Loucy (cell line): ENCODE results near the gene CYP1A1.

ENCODE experiments used
- H2AFZ ChIP-seq: fragments of 200-600 bp; sonication (generic); 2 replicates; pipeline ENCODE4 v1.6.0; 2016; ENCODE audit warnings: antibody characterized with exemption, mild to moderate bottlenecking, low read length, moderate library complexity
- H3F3A ChIP-seq: fragments of 200-600 bp; 2 replicates; pipeline ENCODE4 v1.6.0; 2016; ENCODE audit warnings: antibody characterized with exemption, low read depth, mild to moderate bottlenecking
- H3K27me3 ChIP-seq: fragments of 200-600 bp; sonication (generic); 2 replicates; pipeline ENCODE4 v1.6.1; 2014; ENCODE audit warnings: low read length, mild to moderate bottlenecking; ENCODE audit not compliant: insufficient read depth, poor library complexity, severe bottlenecking
- H3K36me3 ChIP-seq: fragments of 200-600 bp; sonication (generic); 2 replicates; pipeline ENCODE4 v1.6.1; 2016; ENCODE audit warnings: low read length; ENCODE audit not compliant: insufficient read depth
- H3K4me1 ChIP-seq: fragments of 200-600 bp; sonication (generic); 2 replicates; pipeline ENCODE4 v1.5.1; 2014; ENCODE audit warnings: low read length, mild to moderate bottlenecking; ENCODE audit not compliant: insufficient read depth, poor library complexity, severe bottlenecking
- H3K4me2 ChIP-seq: fragments of 200-600 bp; sonication (generic); 2 replicates; pipeline ENCODE4 v1.6.0; 2014; ENCODE audit warnings: antibody characterized with exemption, low read length, low read depth, mild to moderate bottlenecking; ENCODE audit not compliant: poor library complexity, severe bottlenecking
- H3K4me3 ChIP-seq: fragments of 200-600 bp; sonication (generic); 2 replicates; pipeline ENCODE4 v1.5.1; 2014; ENCODE audit warnings: low read length, mild to moderate bottlenecking, mixed read lengths; ENCODE audit not compliant: poor library complexity, severe bottlenecking
- H3K79me2 ChIP-seq: fragments of 200-600 bp; sonication (generic); 2 replicates; pipeline ENCODE4 v1.6.1; 2014; ENCODE audit warnings: low read length; ENCODE audit not compliant: insufficient read depth
- H3K9ac ChIP-seq: fragments of 200-600 bp; sonication (generic); 2 replicates; pipeline ENCODE4 v1.6.0; 2014; ENCODE audit warnings: mild to moderate bottlenecking, low read depth, low read length, moderate library complexity; ENCODE audit not compliant: poor library complexity, severe bottlenecking
- H3K9me2 ChIP-seq: fragments of 200-600 bp; sonication (generic); replicated peaks from 2 replicates; pipeline ENCODE4 v1.6.1; 2016; ENCODE audit warnings: low read depth, low read length, mixed read lengths
- H3K9me3 ChIP-seq: fragments of 200-600 bp; sonication (generic); 2 replicates; pipeline ENCODE4 v1.6.1; 2014; ENCODE audit warnings: mild to moderate bottlenecking, antibody characterized with exemption, low read length, low read depth; ENCODE audit not compliant: insufficient read depth
- H4K20me1 ChIP-seq: fragments of 200-600 bp; sonication (generic); 2 replicates; pipeline ENCODE4 v1.6.0; 2014; ENCODE audit warnings: antibody characterized with exemption, low read length, mild to moderate bottlenecking; ENCODE audit not compliant: insufficient read depth, poor library complexity, severe bottlenecking
- EZH2phosphoT487 ChIP-seq: fragments of 200-600 bp; IDR thresholded peaks from 2 replicates; pipeline ENCODE4 v1.6.1; 2018; ENCODE audit warnings: antibody characterized with exemption, mild to moderate bottlenecking, moderate library complexity, borderline replicate concordance
- TF ChIP-seq, protein P1 (sequence below): fragments of 200-600 bp; sonication (generic); conservative IDR thresholded peaks from 2 replicates; pipeline ENCODE4 v1.5.1; 2014; ENCODE audit warnings: mild to moderate bottlenecking, antibody characterized with exemption, low read length

Gene CYP1A1

DNA sequence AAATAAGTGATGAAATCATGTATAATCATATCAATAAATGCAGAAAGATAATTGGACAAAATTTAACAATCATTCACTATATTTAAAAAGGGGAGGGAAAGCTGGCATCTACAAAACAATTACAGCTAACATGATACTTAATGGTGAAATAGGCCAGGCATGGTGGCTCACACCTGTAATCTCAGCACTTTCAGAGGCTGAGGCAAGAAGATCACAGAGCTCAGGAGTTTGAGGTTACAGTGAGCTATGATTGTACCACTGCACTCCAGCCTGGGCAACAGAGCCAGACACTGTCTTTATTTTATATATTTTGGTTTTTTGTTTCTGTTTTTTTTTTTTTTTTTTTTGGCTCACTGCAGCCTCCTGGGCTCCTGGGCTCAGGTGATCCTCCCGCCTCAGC, 41.6 kb downstream of the CYP1A1 start:
- Histone ChIP-seq H3K27me3 (no peaks in the 10 kb centered on the region), H3K9me3 (no peaks in the 10 kb centered on the region), H3F3A (no peaks in the 10 kb centered on the region), H3K9ac (no peak overlapping the region), H3K4me3 (no peak overlapping the region), H4K20me1 (no peaks in the 10 kb centered on the region), H3K4me2 (no peak overlapping the region), H2AFZ (no peak overlapping the region), H3K9me2 (no peaks in the 10 kb centered on the region), H3K79me2 (peaks cover 30% of the 10 kb centered on the region; the same call in 1 of the 2 replicates), H3K36me3 (peaks cover 12% of the 10 kb centered on the region; the same call in 1 of the 2 replicates), H3K4me1 (no peaks in the 10 kb centered on the region)
- TF ChIP-seq, protein P1, sequence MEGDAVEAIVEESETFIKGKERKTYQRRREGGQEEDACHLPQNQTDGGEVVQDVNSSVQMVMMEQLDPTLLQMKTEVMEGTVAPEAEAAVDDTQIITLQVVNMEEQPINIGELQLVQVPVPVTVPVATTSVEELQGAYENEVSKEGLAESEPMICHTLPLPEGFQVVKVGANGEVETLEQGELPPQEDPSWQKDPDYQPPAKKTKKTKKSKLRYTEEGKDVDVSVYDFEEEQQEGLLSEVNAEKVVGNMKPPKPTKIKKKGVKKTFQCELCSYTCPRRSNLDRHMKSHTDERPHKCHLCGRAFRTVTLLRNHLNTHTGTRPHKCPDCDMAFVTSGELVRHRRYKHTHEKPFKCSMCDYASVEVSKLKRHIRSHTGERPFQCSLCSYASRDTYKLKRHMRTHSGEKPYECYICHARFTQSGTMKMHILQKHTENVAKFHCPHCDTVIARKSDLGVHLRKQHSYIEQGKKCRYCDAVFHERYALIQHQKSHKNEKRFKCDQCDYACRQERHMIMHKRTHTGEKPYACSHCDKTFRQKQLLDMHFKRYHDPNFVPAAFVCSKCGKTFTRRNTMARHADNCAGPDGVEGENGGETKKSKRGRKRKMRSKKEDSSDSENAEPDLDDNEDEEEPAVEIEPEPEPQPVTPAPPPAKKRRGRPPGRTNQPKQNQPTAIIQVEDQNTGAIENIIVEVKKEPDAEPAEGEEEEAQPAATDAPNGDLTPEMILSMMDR = no peak
- TF ChIP-seq EZH2phosphoT487 = no peak

DNA sequence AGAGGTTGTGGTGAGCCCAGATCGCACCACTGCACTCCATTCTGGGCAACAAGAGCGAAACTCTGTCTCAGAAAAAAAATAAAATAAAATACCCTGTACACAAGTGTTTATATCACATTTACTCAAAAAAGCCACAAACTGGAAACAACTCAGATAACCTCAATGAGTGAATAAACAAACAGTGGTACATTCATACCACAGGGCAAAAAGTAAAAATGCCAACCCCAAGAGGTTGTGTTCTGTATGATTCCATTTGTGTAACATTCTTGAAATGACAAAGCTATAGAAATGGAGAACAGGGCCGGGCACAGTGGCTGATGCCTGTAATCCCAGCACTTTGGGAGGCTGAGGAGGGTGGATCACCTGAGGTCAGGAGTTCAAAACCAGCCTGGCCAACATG, 42.4 kb downstream of the CYP1A1 start:
- H3K36me3 ChIP-seq = peaks cover 12% of the 10 kb centered on the region; the same call in 1 of the 2 replicates
- peaks cover 2% of the 10 kb centered on the region for H4K20me1 ChIP-seq
- peaks cover 35% of the 10 kb centered on the region; the same call in 1 of the 2 replicates for H3K79me2 ChIP-seq

GRCh38 chr15:74680456-74680855, 44.9 kb downstream of the CYP1A1 start:
- peaks cover 42% of the 10 kb centered on the region; the same call in 1 of the 2 replicates for H3K79me2 ChIP-seq
- no peaks in the 10 kb centered on the region for H3K9me2 ChIP-seq
- H3K9ac ChIP-seq = no peak overlapping the region
- H3K27me3 ChIP-seq = no peaks in the 10 kb centered on the region
- peaks cover 9% of the 10 kb centered on the region; the same call in 1 of the 2 replicates for H3K36me3 ChIP-seq
- peaks cover 6% of the 10 kb centered on the region for H4K20me1 ChIP-seq
- no peak overlapping the region for H2AFZ ChIP-seq
- no peaks in the 10 kb centered on the region for H3K4me1 ChIP-seq
- H3K9me3 ChIP-seq = no peaks in the 10 kb centered on the region
- no peak overlapping the region for H3K4me3 ChIP-seq
- H3F3A ChIP-seq = no peaks in the 10 kb centered on the region
- no peak overlapping the region for H3K4me2 ChIP-seq
- no peak for TF ChIP-seq EZH2phosphoT487
- TF ChIP-seq, protein P1 = no peak

More for the DNA sequence above, 42.4 kb downstream of the CYP1A1 start:
- Histone ChIP-seq H3K9ac (no peak overlapping the region), H3K9me2 (no peaks in the 10 kb centered on the region), H3F3A (no peaks in the 10 kb centered on the region), H2AFZ (no peak overlapping the region), H3K4me1 (no peaks in the 10 kb centered on the region), H3K4me3 (no peak overlapping the region), H3K4me2 (no peak overlapping the region), H3K9me3 (no peaks in the 10 kb centered on the region), H3K27me3 (no peaks in the 10 kb centered on the region)
- TF ChIP-seq, protein P1 = no peak
- TF ChIP-seq EZH2phosphoT487 = no peak
